Stomach smooth muscle (tissue), 2 donors: ENCODE data around the gene GP1BA.
A peak's percentile ranks its signal among the peaks of the same experiment; 100 is the strongest.

ENCODE experiments used
- H3K27ac ChIP-seq: one replicate; pipeline ENCODE4 v1.7.0; 2013; ENCODE audit warnings: mild to moderate bottlenecking, low read length, inconsistent platforms
- H3K27me3 ChIP-seq, 2 donors: one replicate each; pipeline ENCODE4 v1.7.0; 2013; ENCODE audit warnings: low read length in 2 of 2; ENCODE audit not compliant: insufficient read depth in 2 of 2, control insufficient read depth in 1 of 2
- H3K36me3 ChIP-seq, 2 donors: one replicate each; pipeline ENCODE4 v1.7.0; 2013; ENCODE audit warnings: low read length in 2 of 2; ENCODE audit not compliant: control insufficient read depth in 2 of 2, insufficient read depth in 2 of 2
- H3K4me1 ChIP-seq: one replicate; pipeline ENCODE4 v1.7.0; 2013; ENCODE audit warnings: low read length; ENCODE audit not compliant: control insufficient read depth, insufficient read depth
- H3K4me3 ChIP-seq, 2 donors: one replicate each; pipeline ENCODE4 v1.7.0; 2013; ENCODE audit warnings: low read length in 2 of 2
- H3K9ac ChIP-seq, 2 donors: one replicate each; pipeline ENCODE4 v1.7.0; 2013; ENCODE audit warnings: low read length in 2 of 2, mild to moderate bottlenecking in 1 of 2
- H3K9me3 ChIP-seq, 2 donors: one replicate each; pipeline ENCODE4 v1.7.0; 2013; ENCODE audit warnings: low read length in 2 of 2; ENCODE audit not compliant: control insufficient read depth in 2 of 2
- donor health status: healthy.
- donor health status: Pancreatic carcinoma.

The GP1BA gene

DNA sequence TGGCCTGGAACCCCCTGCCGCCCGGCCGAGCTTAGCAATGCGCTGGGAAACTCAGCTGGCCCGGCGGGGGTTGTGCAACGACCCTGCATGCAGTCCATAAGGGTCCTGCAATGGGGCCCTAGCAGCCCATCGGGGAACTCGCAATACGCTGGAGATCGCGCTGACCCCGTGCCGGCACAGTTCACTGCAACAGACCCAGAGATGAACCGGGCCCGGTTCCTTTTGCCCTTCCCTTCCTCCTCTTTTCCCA is 7.4 kb downstream of the GP1BA start:
- H3K36me3 ChIP-seq = peaks cover 40 to 41% of the 10 kb centered on the region in 2 donors
- no peaks in the 10 kb centered on the region for H3K9me3 ChIP-seq
- H3K4me1 ChIP-seq = peaks cover 46% of the 10 kb centered on the region

DNA sequence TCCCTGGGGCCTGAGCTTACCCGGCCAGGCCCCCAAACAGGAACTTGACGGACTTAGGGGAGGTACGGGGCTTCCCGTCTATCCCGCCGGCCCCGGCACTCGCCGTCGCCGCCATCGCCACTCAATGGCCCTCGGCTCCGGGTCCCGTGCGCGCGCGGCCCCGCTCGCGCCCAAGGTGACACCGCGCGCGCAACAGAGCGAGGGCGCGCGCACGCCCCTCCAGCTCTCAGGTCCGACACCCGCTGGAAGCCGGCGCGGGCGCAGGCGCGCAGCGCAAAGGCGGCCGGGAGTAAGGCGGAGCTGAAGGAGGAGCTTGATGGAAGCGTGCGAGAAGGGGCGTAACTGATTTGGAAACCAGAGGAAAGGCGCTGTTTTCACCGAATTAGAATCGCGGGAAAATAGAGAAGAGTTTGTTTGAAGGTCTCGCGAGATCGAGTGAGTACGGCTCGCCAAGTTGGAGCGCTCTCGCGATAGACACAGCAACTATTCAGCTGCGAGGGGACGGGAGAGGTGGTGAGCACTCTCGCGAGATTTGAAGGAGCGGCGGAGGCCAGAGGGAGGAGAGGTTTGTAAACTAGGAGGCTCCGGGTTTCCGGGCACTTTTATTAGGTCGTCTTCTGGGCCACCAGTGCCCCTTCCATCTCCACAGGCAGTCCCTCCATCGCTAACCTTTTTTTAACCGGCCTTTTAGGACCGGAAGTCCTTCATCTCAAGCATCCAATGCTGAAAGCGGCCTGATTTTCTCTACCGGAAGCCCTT is 7.9 kb downstream of the GP1BA start, which contains the start of the genes RNF167 and SLC25A11:
Gene RNF167 (plus strand): TSS at position 473 of the 759 bp plus-strand sequence. CDS start 642 bp downstream, outside the sequence.
Gene SLC25A11 (minus strand): TSS at position 251 of the 759 bp plus-strand sequence. CDS start 136 bp downstream, at position 115.
- peak within 1 kb of the TSS; percentile 98 for H3K27ac ChIP-seq
- H3K4me1 ChIP-seq = peaks cover 51% of the 10 kb centered on the region
- peak within 1 kb of the TSS; percentile 97 to 98 for H3K9ac ChIP-seq
- peaks cover 43 to 44% of the 10 kb centered on the region in 2 donors for H3K36me3 ChIP-seq
- H3K4me3 ChIP-seq = peak within 1 kb of the TSS; percentile 82 to 94
- no peaks in the 10 kb centered on the region for H3K9me3 ChIP-seq
- H3K27me3 ChIP-seq = no peaks in the 10 kb centered on the region

More for the DNA sequence above, 7.4 kb downstream of the GP1BA start:
- peak overlapping the region; percentile 82 to 94 for H3K4me3 ChIP-seq
- no peaks in the 10 kb centered on the region for H3K27me3 ChIP-seq
- H3K9ac ChIP-seq = peak overlapping the region; percentile 97 to 98
- peak overlapping the region; percentile 98 for H3K27ac ChIP-seq

DNA sequence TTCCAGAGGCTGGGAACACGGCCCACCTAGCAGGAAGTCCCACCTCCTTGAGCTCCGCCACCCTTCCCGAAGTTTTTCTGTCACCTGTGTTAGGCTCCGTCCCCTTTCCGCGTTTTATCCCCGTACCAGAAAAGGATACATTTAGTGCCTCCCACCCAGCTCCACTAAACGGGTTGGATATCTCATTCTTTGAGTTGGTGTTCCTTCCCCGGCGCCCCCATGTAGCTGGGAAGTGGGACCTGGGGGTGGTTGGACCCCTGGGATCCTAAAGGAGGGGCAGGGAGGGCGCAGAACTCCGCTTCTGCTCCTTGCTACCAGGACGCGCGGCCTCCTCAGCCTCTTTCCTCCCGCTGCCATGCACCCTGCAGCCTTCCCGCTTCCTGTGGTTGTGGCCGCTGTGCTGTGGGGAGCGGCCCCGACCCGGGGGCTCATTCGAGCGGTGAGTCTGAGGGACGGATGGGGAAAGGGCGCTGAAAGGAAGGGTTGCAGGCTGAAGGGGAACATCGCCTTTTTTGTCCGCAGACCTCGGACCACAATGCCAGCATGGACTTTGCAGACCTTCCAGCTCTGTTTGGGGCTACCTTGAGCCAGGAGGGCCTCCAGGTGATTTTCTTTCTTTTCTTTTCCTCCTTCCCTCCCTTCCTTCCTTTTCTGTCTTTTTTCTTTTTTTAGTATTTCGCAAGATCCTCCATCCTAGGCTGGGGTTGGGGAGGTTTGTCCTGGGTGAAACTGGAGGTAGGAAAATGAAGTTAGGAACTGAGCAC is 8.7 kb downstream of the GP1BA start:
- H3K4me1 ChIP-seq = peaks cover 57% of the 10 kb centered on the region
- peak overlapping the region; percentile 98 for H3K27ac ChIP-seq
- H3K27me3 ChIP-seq = no peaks in the 10 kb centered on the region
- H3K36me3 ChIP-seq = peaks cover 47 to 48% of the 10 kb centered on the region in 2 donors
- H3K9ac ChIP-seq = peak overlapping the region; percentile 97 to 98
- H3K9me3 ChIP-seq = no peaks in the 10 kb centered on the region
- H3K4me3 ChIP-seq = peak overlapping the region; percentile 82 to 94

DNA sequence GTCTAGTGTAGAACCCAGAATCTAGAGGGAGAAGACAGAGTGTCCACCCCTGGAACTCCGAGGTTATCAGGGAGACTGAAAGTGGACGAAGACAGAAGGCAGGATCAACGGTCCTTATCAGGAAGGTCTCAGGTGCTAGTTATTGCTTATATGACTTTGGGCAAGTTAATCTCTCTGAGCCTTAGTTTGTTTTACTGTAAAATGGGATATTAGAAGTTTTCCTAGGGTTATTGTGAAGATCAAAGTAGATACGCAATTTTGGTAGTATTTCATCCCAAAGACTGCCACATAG is 9.2 kb downstream of the GP1BA start:
- peaks cover 47 to 53% of the 10 kb centered on the region in 2 donors for H3K36me3 ChIP-seq

DNA sequence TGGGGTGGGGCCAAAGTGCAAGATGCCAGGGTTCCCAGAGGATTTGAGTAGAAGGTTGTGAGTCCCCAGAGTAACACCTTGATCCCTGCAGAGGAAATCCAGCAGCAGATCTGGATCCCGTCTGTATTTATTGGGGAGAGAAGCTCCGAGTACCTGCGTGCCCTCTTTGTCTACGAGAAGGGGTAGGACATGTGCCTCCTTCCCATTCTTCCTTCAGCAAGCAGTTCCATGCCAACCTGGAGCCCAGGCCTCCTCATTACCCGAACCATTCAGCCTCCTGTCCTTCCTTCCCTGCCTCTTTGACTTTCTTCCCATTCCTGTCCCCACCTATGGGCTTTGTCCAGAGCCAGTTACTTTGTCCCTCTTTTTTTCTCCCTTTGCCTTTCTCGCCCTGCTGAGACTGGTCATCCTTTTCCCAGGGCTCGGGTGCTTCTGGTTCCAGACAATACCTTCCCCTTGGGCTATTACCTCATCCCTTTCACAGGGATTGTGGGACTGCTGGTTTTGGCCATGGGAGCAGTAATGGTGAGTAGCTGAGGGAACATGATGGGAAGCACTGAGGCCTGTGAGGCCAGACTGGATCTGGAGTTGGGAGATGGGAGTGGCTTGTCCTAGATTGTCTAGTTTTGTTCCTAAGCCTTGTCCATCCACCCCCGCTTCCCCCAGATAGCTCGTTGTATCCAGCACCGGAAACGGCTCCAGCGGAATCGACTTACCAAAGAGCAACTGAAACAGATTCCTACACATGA is 10.9 kb downstream of the GP1BA start:
- peaks cover 66% of the 10 kb centered on the region for H3K4me1 ChIP-seq
- peak overlapping the region; percentile 18 for H3K27ac ChIP-seq
- H3K9me3 ChIP-seq = no peaks in the 10 kb centered on the region
- H3K36me3 ChIP-seq = peaks cover 34 to 44% of the 10 kb centered on the region in 2 donors
- H3K27me3 ChIP-seq = no peaks in the 10 kb centered on the region
- no peak overlapping the region for H3K4me3 ChIP-seq
- peak overlapping the region in 1 of 2 donors; percentile 42 for H3K9ac ChIP-seq

More for the DNA sequence above, 9.2 kb downstream of the GP1BA start:
- peak overlapping the region; percentile 82 to 94 for H3K4me3 ChIP-seq
- peak overlapping the region; percentile 98 for H3K27ac ChIP-seq
- H3K9me3 ChIP-seq = no peaks in the 10 kb centered on the region
- peaks cover 62% of the 10 kb centered on the region for H3K4me1 ChIP-seq
- no peaks in the 10 kb centered on the region for H3K27me3 ChIP-seq
- H3K9ac ChIP-seq = peak overlapping the region; percentile 97 to 98

DNA sequence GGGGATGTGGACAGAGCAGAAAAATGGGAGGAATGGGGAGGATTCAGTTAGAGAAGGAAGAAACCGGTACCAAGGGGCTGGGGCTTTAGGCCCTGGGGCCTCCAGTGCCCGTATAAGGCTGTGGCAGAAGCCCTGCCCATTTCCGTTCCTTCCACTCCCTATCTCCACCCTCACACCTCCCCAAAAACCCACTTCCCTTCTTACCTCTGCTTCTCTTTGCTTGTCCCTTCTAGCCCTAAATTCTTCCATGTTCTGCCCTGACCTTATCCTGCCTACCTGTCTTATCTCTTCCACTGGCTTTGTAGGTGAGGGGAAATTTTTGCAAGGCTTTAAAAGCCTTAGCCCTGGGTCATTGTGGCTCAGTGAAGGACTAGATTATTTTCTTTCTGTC is 12.1 kb downstream of the GP1BA start:
- peaks cover 54% of the 10 kb centered on the region for H3K4me1 ChIP-seq
- no peak overlapping the region for H3K4me3 ChIP-seq
- no peaks in the 10 kb centered on the region for H3K9me3 ChIP-seq
- H3K27me3 ChIP-seq = no peaks in the 10 kb centered on the region
- peak overlapping the region in 1 of 2 donors; percentile 32 for H3K9ac ChIP-seq
- peak overlapping the region; percentile 75 for H3K27ac ChIP-seq
- H3K36me3 ChIP-seq = peaks cover 32 to 37% of the 10 kb centered on the region in 2 donors

DNA sequence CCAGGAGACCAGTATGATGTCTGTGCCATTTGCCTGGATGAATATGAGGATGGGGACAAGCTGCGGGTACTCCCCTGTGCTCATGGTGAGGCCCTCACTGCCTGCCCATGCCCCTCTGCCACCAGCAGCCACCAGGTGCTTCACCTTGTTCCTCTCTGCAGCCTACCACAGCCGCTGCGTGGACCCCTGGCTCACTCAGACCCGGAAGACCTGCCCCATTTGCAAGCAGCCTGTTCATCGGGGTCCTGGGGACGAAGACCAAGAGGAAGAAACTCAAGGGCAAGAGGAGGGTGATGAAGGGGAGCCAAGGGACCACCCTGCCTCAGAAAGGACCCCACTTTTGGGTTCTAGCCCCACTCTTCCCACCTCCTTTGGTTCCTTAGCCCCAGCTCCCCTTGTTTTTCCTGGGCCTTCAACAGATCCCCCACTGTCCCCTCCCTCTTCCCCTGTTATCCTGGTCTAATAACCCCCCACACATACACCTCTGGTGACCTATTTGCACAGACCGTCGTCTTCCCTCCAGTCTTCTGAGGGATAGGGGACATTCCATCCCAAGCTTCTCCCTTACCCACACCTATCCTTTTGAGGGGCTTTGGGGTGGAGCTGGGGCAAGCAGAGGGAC is 12.6 kb downstream of the GP1BA start:
- Histone ChIP-seq H3K9ac (peak overlapping the region; percentile 32 to 42), H3K4me1 (peaks cover 51% of the 10 kb centered on the region), H3K9me3 (no peaks in the 10 kb centered on the region), H3K36me3 (peaks cover 32 to 37% of the 10 kb centered on the region in 2 donors), H3K27me3 (no peaks in the 10 kb centered on the region), H3K4me3 (peak overlapping the region in 1 of 2 donors; percentile 94), H3K27ac (peak overlapping the region; percentile 75)

DNA sequence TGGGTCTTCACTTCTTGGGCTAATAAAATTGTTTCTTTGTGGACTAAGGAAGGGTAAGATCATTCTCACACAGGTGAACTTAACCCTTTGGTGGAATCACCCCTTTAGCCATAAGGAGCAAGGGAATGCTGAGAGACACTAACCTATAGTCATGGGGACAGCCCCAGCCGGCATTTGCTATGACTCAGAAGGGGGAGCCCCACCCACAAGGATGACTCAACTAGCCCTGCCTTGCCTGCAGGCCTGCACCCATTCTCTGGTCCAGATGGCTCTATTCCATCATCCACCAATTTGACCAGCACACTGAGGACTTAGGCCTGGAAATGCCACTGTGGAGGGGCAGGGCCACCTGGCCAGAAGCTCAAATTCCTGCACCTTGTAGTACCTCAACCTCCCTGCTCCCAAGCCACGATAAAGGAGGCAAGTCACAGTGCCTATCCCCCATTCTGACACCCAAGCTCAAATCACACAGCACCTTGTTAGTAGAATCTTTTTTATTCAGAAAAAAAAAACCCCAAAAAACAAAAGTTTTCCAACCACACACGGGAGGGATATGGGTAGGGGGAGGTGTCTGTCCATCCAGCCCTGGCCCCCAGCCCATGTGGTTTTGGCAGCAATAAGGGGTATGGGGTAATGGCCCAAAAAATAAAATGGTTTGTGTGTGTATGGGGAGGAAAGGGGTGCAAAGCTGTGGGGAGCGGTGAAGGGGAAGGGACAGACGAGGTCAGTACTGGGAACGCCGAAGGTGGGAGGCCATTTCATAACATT is 13.3 kb downstream of the GP1BA start:
- Histone ChIP-seq H3K4me3 (peak overlapping the region; percentile 33 to 94), H3K9ac (peak overlapping the region; percentile 32 to 42), H3K4me1 (peaks cover 54% of the 10 kb centered on the region), H3K27ac (peak overlapping the region; percentile 75), H3K27me3 (no peaks in the 10 kb centered on the region), H3K36me3 (peaks cover 32 to 37% of the 10 kb centered on the region in 2 donors), H3K9me3 (no peaks in the 10 kb centered on the region)

DNA sequence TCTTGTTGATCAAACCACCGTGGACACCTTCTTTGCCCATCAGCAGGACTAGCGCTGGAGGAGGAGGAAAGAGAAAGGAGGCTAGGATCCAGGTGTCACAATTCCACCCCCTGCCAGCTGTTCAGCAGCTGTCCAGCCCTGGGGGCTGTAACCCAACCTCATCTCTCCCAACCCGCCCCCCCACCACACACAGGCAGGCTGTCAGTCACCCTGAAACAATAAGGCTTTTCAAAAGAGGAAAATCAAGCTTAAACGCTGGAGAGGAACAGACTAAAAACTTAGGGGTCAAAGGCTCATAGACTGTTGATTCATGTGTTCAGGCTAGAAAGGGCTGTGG is 13.8 kb downstream of the GP1BA start:
- Histone ChIP-seq H3K36me3 (peaks cover 32 to 37% of the 10 kb centered on the region in 2 donors), H3K4me3 (peak overlapping the region; percentile 69 to 94), H3K27me3 (no peaks in the 10 kb centered on the region), H3K27ac (peak overlapping the region; percentile 97), H3K9ac (peak overlapping the region; percentile 82 to 100), H3K4me1 (peaks cover 54% of the 10 kb centered on the region), H3K9me3 (no peaks in the 10 kb centered on the region)
